GM21360 (cell line): ENCODE results near the gene C15orf61.
A peak's percentile ranks its signal among the peaks of the same experiment; 100 is the strongest.

Experiments used
- ATAC-seq: cut with Tn5 transposase; IDR thresholded peaks from one replicate; pipeline ENCODE4 v1.9.1; 2021; ENCODE audit warnings: mild to moderate bottlenecking, moderate library complexity; ENCODE audit not compliant: unreplicated experiment

Gene C15orf61

GRCh38 chr15:67548862-67549651, 28.1 kb downstream of the C15orf61 start:
- no peak for ATAC-seq

- no peak for ATAC-seq
These were observed 28.8 kb downstream of the C15orf61 start for GRCh38 chr15:67549736-67550135.

GRCh38 chr15:67550522-67550921, 29.6 kb downstream of the C15orf61 start:
- ATAC-seq = no peak

GRCh38 chr15:67551207-67551743, 30.3 kb downstream of the C15orf61 start:
- ATAC-seq = no peak

GRCh38 chr15:67554580-67554979, 33.6 kb downstream of the C15orf61 start:
- ATAC-seq = no peak

GRCh38 chr15:67556976-67557570, 36.1 kb downstream of the C15orf61 start:
- ATAC-seq = no peak

GRCh38 chr15:67558502-67558901, 37.6 kb downstream of the C15orf61 start:
- ATAC-seq = no peak

GRCh38 chr15:67559158-67559557, 38.2 kb downstream of the C15orf61 start:
- no peak for ATAC-seq

- no peak for ATAC-seq
These were observed 38.6 kb downstream of the C15orf61 start for GRCh38 chr15:67559576-67559975.

- no peak for ATAC-seq
These were observed 39.4 kb downstream of the C15orf61 start for GRCh38 chr15:67560320-67560719.

GRCh38 chr15:67563092-67563491, 42.2 kb downstream of the C15orf61 start:
- ATAC-seq = no peak

- peak; percentile 85 for ATAC-seq
These were observed 43.4 kb downstream of the C15orf61 start for GRCh38 chr15:67564021-67564967.

- ATAC-seq = peak; percentile 27
These were observed 44.0 kb downstream of the C15orf61 start for GRCh38 chr15:67564968-67565345.

GRCh38 chr15:67569668-67570067, 48.7 kb downstream of the C15orf61 start:
- no peak for ATAC-seq

GRCh38 chr15:67570875-67571647, 50.1 kb downstream of the C15orf61 start:
- ATAC-seq = no peak

- no peak for ATAC-seq
These were observed 50.9 kb downstream of the C15orf61 start for GRCh38 chr15:67571648-67572415.

GRCh38 chr15:67573194-67573593, 52.3 kb downstream of the C15orf61 start:
- ATAC-seq = no peak

- no peak for ATAC-seq
These were observed 54.1 kb downstream of the C15orf61 start for GRCh38 chr15:67575039-67575502.

GRCh38 chr15:67578020-67578600, 57.2 kb downstream of the C15orf61 start:
- no peak for ATAC-seq
